ENCODE measurements around the gene CNTLN. TPM values are rescaled to one million over a fixed set of nuclear protein-coding genes. Genes with fewer than 3 reads are reported as not detected.
"Not testable (repeated sequence)": the region's sequence is repeated elsewhere in the genome, so short reads cannot be mapped to it uniquely, and the experiment has no call there.

Gene CNTLN
- total and polyA plus RNA-seq, 4 donors = 2.1 to 30.3 (median 4.0) TPM

DNA sequence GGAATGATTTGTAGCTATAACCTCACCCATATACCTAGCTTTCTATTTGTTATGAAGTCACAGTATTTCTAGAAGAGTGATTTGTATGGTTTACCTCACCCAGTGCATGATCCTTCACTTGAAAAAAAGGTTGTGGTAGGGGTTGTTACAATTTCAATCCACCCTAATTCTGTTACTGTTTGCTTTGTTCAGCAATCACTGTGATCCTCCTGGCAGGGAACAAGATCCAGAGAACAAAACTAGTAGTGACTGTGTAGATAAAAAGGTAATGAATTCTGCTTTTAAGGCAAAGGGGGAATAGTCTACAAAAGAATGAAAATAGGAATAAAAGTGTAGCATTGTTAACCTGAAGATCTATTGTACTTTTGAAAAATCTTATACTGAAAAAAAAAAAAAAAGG is 252.7 kb downstream of the CNTLN start:
- no peak overlapping the region for H3K4me3 ChIP-seq
- ATAC-seq (ENCODE audit: insufficient read depth, low FRiP score) (no peak), DNase-seq (no peak)
- no peaks in the 10 kb centered on the region for H3K27me3 ChIP-seq (ENCODE audit: control insufficient read depth in 3 of 3, insufficient read depth in 3 of 3, low read length in 2 of 3)
- no peak overlapping the region for H3K27ac ChIP-seq (ENCODE audit: low read depth in 1 of 2, low read length in 1 of 2)
- H3K9me3 ChIP-seq (ENCODE audit: control insufficient read depth in 4 of 4, insufficient read depth in 3 of 4, low read length in 3 of 4) = no peaks in the 10 kb centered on the region
- H3K36me3 ChIP-seq (ENCODE audit: control insufficient read depth in 4 of 4, insufficient read depth in 4 of 4, low read length in 4 of 4) = peaks cover 0 to 3% (median under 1%) of the 10 kb centered on the region in 4 donors
- TF ChIP-seq, protein P1, sequence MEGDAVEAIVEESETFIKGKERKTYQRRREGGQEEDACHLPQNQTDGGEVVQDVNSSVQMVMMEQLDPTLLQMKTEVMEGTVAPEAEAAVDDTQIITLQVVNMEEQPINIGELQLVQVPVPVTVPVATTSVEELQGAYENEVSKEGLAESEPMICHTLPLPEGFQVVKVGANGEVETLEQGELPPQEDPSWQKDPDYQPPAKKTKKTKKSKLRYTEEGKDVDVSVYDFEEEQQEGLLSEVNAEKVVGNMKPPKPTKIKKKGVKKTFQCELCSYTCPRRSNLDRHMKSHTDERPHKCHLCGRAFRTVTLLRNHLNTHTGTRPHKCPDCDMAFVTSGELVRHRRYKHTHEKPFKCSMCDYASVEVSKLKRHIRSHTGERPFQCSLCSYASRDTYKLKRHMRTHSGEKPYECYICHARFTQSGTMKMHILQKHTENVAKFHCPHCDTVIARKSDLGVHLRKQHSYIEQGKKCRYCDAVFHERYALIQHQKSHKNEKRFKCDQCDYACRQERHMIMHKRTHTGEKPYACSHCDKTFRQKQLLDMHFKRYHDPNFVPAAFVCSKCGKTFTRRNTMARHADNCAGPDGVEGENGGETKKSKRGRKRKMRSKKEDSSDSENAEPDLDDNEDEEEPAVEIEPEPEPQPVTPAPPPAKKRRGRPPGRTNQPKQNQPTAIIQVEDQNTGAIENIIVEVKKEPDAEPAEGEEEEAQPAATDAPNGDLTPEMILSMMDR (IDR thresholded peaks at IDR 0.05; ENCODE audit: control extremely low read depth, extremely low read depth) = no peak
- H3K4me1 ChIP-seq (ENCODE audit: control insufficient read depth in 5 of 5, insufficient read depth in 5 of 5, low read length in 5 of 5) = no peaks in the 10 kb centered on the region
- H3K9ac ChIP-seq (ENCODE audit: insufficient read depth in 1 of 2, low read length in 2 of 2) = no peak overlapping the region

- whole genome bisulfite sequencing, 2 donors = 0% methylated on average over 1 of the region's 1 CpG
- no peaks in the 10 kb centered on the region for H3K27me3 ChIP-seq (ENCODE audit: control insufficient read depth in 3 of 3, insufficient read depth in 3 of 3, low read length in 2 of 3)
- ATAC-seq (ENCODE audit: insufficient read depth, low FRiP score) (no peak), DNase-seq (no peak)
- no peak overlapping the region for H3K9ac ChIP-seq (ENCODE audit: insufficient read depth in 1 of 2, low read length in 2 of 2)
- peaks cover 0 to 3% (median under 1%) of the 10 kb centered on the region in 4 donors for H3K36me3 ChIP-seq (ENCODE audit: control insufficient read depth in 4 of 4, insufficient read depth in 4 of 4, low read length in 4 of 4)
- H3K4me1 ChIP-seq (ENCODE audit: control insufficient read depth in 5 of 5, insufficient read depth in 5 of 5, low read length in 5 of 5) = no peaks in the 10 kb centered on the region
- no peaks in the 10 kb centered on the region for H3K9me3 ChIP-seq (ENCODE audit: control insufficient read depth in 4 of 4, insufficient read depth in 3 of 4, low read length in 3 of 4)
- H3K4me3 ChIP-seq = no peak overlapping the region
- no peak overlapping the region for H3K27ac ChIP-seq (ENCODE audit: low read depth in 1 of 2, low read length in 1 of 2)
- TF ChIP-seq, protein P1 (IDR thresholded peaks at IDR 0.05; ENCODE audit: control extremely low read depth, extremely low read depth) = no peak
Observed at GRCh38 chr9:17389026-17389425, 254.2 kb downstream of the CNTLN start.

DNA sequence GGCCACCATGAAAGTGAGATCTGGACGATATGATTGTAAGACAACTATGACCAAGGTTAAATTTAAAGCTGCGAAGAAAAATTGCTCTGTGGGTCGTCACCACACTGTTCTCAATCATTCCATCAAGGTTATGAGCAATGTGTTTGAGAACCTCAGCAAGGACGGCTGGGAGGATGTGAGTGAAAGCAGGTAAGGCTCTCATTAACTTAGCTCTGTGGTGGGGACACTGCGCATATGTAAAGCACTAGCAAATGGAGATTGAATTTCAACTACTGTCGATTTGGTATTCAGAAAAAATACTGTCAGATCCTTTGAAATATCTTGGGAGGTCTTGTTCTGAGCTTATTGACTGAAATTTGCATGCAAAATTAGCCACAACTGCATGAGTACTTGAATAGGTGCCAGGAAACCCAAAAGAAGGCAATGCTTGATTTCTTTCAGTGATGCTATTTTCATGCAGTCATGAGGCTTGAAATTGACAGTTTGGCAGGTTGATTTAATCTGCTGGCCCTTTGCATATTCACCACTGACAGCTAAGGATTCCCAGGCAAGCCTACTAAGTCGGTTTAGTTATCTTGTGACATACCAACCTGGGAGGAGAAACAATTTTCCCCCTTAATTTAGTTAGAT is 260.2 kb downstream of the CNTLN start:
- Histone ChIP-seq H3K9ac (ENCODE audit: insufficient read depth in 1 of 2, low read length in 2 of 2) (no peak overlapping the region), H3K9me3 (ENCODE audit: control insufficient read depth in 4 of 4, insufficient read depth in 3 of 4, low read length in 3 of 4) (peaks cover 0 to 2% (median 0%) of the 10 kb centered on the region in 4 donors), H3K4me1 (ENCODE audit: control insufficient read depth in 5 of 5, insufficient read depth in 5 of 5, low read length in 5 of 5) (peaks cover 0 to 4% (median 0%) of the 10 kb centered on the region in 5 donors), H3K36me3 (ENCODE audit: control insufficient read depth in 4 of 4, insufficient read depth in 4 of 4, low read length in 4 of 4) (peaks cover 0 to 9% (median 3%) of the 10 kb centered on the region in 4 donors), H3K27me3 (ENCODE audit: control insufficient read depth in 3 of 3, insufficient read depth in 3 of 3, low read length in 2 of 3) (no peaks in the 10 kb centered on the region), H3K4me3 (no peak overlapping the region), H3K27ac (ENCODE audit: low read depth in 1 of 2, low read length in 1 of 2) (no peak overlapping the region)
- DNase-seq (no peak), ATAC-seq (ENCODE audit: insufficient read depth, low FRiP score) (no peak)
- TF ChIP-seq, protein P1 (IDR thresholded peaks at IDR 0.05; ENCODE audit: control extremely low read depth, extremely low read depth) = no peak
- 66 to 72% methylated on average over 7 of the region's 7 CpGs for WGBS, 2 donors

DNA sequence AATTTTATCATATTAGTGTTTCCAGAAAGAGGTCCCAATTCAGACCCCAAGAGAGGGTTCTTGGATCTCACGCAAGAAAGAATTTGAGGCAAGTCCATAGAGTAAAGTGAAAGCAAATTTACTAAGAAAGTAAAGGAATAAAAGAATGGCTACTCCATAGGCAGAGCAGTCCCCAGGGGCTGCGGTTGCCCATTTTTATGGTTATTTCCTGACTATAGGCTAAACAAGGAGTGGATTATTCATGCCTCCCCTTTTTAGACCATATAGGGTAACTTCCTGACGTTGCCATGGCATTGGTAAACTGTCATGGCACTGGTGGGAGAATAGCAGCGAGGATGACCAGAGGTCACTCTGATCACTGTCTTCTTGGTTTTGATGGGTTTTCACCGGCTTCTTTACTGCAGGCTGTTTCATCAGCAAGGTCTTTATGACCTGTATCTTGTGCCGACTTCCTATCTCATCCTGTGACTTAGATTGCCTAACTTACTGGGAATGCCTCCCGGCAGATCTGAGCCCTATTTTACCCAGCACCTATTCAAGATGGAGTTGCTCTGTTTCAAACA is 262.4 kb downstream of the CNTLN start:
- H3K27me3 ChIP-seq (ENCODE audit: control insufficient read depth in 3 of 3, insufficient read depth in 3 of 3, low read length in 2 of 3); H3K4me3 ChIP-seq; H3K27ac ChIP-seq (ENCODE audit: low read depth in 1 of 2, low read length in 1 of 2); H3K9ac ChIP-seq (ENCODE audit: insufficient read depth in 1 of 2, low read length in 2 of 2); DNase-seq; H3K36me3 ChIP-seq (ENCODE audit: control insufficient read depth in 4 of 4, insufficient read depth in 4 of 4, low read length in 4 of 4); ATAC-seq (ENCODE audit: insufficient read depth, low FRiP score); H3K9me3 ChIP-seq (ENCODE audit: control insufficient read depth in 4 of 4, insufficient read depth in 3 of 4, low read length in 3 of 4); H3K4me1 ChIP-seq (ENCODE audit: control insufficient read depth in 5 of 5, insufficient read depth in 5 of 5, low read length in 5 of 5): not testable (repeated sequence)
- 92 to 95% methylated on average over 7 of the region's 7 CpGs for WGBS, 2 donors

All from lung (tissue), 12 donors.